ENCODE measurements around the gene KLK13.

The KLK13 gene

GRCh38 chr19:51091126-51091525 is 26.2 kb upstream of the KLK13 start:
- Histone ChIP-seq H3K9me3 (ENCODE audit: control insufficient read depth in 1 of 2, low read length in 2 of 2) (no peaks in the 10 kb centered on the region), H3K27ac (ENCODE audit: low read length) (no peak overlapping the region), H3K4me1 (ENCODE audit: control insufficient read depth in 1 of 2, insufficient read depth in 2 of 2, low read length in 2 of 2) (no peaks in the 10 kb centered on the region), H3K36me3 (ENCODE audit: control insufficient read depth in 1 of 2, insufficient read depth in 2 of 2, low read length in 2 of 2) (no peaks in the 10 kb centered on the region), H3K4me3 (ENCODE audit: low read depth in 1 of 2, low read length in 2 of 2) (no peak overlapping the region), H3K27me3 (ENCODE audit: low read depth, low read length) (no peaks in the 10 kb centered on the region)

GRCh38 chr19:51090471-51090870 is 25.6 kb upstream of the KLK13 start:
- no peaks in the 10 kb centered on the region for H3K27me3 ChIP-seq (ENCODE audit: low read depth, low read length)
- H3K36me3 ChIP-seq (ENCODE audit: control insufficient read depth in 1 of 2, insufficient read depth in 2 of 2, low read length in 2 of 2) = no peaks in the 10 kb centered on the region
- H3K4me3 ChIP-seq (ENCODE audit: low read depth in 1 of 2, low read length in 2 of 2) = no peak overlapping the region
- H3K4me1 ChIP-seq (ENCODE audit: control insufficient read depth in 1 of 2, insufficient read depth in 2 of 2, low read length in 2 of 2) = no peaks in the 10 kb centered on the region
- no peaks in the 10 kb centered on the region for H3K9me3 ChIP-seq (ENCODE audit: control insufficient read depth in 1 of 2, low read length in 2 of 2)
- H3K27ac ChIP-seq (ENCODE audit: low read length) = no peak overlapping the region

DNA sequence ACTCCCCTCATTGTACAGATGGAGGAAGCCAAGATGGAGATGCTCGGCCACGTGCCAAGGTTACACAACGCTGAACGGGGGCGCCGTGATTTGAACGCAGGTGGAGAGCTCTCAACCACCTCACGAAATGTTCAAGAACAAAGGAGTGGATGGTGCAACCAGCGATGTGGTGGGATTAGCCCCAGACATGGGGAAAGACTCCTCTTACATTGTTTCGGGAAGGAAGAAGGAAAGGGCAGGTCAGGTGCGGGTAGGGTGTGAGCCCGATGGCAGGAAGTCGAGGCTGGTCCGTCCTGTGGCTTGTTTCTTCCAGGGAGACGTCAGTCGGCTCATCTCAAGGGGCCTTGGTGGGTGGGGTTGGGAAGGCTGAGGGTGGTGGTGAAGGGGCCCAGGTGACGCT is 24.9 kb upstream of the KLK13 start:
- H3K36me3 ChIP-seq (ENCODE audit: control insufficient read depth in 1 of 2, insufficient read depth in 2 of 2, low read length in 2 of 2) = no peaks in the 10 kb centered on the region

GRCh38 chr19:51086153-51086850 is 21.4 kb upstream of the KLK13 start:
- Histone ChIP-seq H3K36me3 (ENCODE audit: control insufficient read depth in 1 of 2, insufficient read depth in 2 of 2, low read length in 2 of 2) (no peaks in the 10 kb centered on the region), H3K27ac (ENCODE audit: low read length) (no peak overlapping the region), H3K9me3 (ENCODE audit: control insufficient read depth in 1 of 2, low read length in 2 of 2) (no peaks in the 10 kb centered on the region), H3K4me1 (ENCODE audit: control insufficient read depth in 1 of 2, insufficient read depth in 2 of 2, low read length in 2 of 2) (no peaks in the 10 kb centered on the region), H3K4me3 (ENCODE audit: low read depth in 1 of 2, low read length in 2 of 2) (no peak overlapping the region), H3K27me3 (ENCODE audit: low read depth, low read length) (no peaks in the 10 kb centered on the region)

More for the DNA sequence above, 24.9 kb upstream of the KLK13 start:
- H3K27me3 ChIP-seq (ENCODE audit: low read depth, low read length) = no peaks in the 10 kb centered on the region
- H3K4me1 ChIP-seq (ENCODE audit: control insufficient read depth in 1 of 2, insufficient read depth in 2 of 2, low read length in 2 of 2) = no peaks in the 10 kb centered on the region
- no peaks in the 10 kb centered on the region for H3K9me3 ChIP-seq (ENCODE audit: control insufficient read depth in 1 of 2, low read length in 2 of 2)
- H3K27ac ChIP-seq (ENCODE audit: low read length) = no peak overlapping the region
- H3K4me3 ChIP-seq (ENCODE audit: low read depth in 1 of 2, low read length in 2 of 2) = no peak overlapping the region

- no peaks in the 10 kb centered on the region for H3K9me3 ChIP-seq (ENCODE audit: control insufficient read depth in 1 of 2, low read length in 2 of 2)
- H3K27ac ChIP-seq (ENCODE audit: low read length) = no peak overlapping the region
- H3K4me1 ChIP-seq (ENCODE audit: control insufficient read depth in 1 of 2, insufficient read depth in 2 of 2, low read length in 2 of 2) = no peaks in the 10 kb centered on the region
- no peaks in the 10 kb centered on the region for H3K27me3 ChIP-seq (ENCODE audit: low read depth, low read length)
- no peak overlapping the region for H3K4me3 ChIP-seq (ENCODE audit: low read depth in 1 of 2, low read length in 2 of 2)
- no peaks in the 10 kb centered on the region for H3K36me3 ChIP-seq (ENCODE audit: control insufficient read depth in 1 of 2, insufficient read depth in 2 of 2, low read length in 2 of 2)
Measured at GRCh38 chr19:51084505-51084904, 19.6 kb upstream of the KLK13 start.

DNA sequence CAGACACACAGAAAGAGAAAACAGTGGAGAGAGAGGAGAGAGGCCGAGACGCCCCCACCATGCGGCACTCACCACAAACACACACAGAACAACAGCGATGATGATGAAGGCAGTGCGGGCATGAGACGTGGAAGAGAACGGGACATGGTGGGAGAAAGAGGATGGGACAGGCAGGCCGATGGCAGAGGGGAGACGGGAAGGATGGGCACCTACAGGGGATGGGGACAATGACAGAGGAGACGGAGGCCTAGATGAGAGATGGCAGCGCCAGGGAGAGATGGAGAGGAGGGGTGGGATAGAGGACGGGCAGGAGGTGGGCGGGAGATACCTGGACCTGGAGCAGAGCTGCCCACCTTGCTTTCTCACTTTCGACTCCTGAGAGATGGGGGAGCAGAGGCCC is 18.9 kb upstream of the KLK13 start:
- H3K4me1 ChIP-seq (ENCODE audit: control insufficient read depth in 1 of 2, insufficient read depth in 2 of 2, low read length in 2 of 2) = no peaks in the 10 kb centered on the region
- no peaks in the 10 kb centered on the region for H3K9me3 ChIP-seq (ENCODE audit: control insufficient read depth in 1 of 2, low read length in 2 of 2)

GRCh38 chr19:51083181-51083580 is 18.3 kb upstream of the KLK13 start:
- Histone ChIP-seq H3K36me3 (ENCODE audit: control insufficient read depth in 1 of 2, insufficient read depth in 2 of 2, low read length in 2 of 2) (no peaks in the 10 kb centered on the region), H3K27me3 (ENCODE audit: low read depth, low read length) (no peaks in the 10 kb centered on the region)

More for the DNA sequence above, 18.9 kb upstream of the KLK13 start:
- Histone ChIP-seq H3K27ac (ENCODE audit: low read length) (no peak overlapping the region), H3K4me3 (ENCODE audit: low read depth in 1 of 2, low read length in 2 of 2) (no peak overlapping the region), H3K36me3 (ENCODE audit: control insufficient read depth in 1 of 2, insufficient read depth in 2 of 2, low read length in 2 of 2) (no peaks in the 10 kb centered on the region), H3K27me3 (ENCODE audit: low read depth, low read length) (no peaks in the 10 kb centered on the region)

DNA sequence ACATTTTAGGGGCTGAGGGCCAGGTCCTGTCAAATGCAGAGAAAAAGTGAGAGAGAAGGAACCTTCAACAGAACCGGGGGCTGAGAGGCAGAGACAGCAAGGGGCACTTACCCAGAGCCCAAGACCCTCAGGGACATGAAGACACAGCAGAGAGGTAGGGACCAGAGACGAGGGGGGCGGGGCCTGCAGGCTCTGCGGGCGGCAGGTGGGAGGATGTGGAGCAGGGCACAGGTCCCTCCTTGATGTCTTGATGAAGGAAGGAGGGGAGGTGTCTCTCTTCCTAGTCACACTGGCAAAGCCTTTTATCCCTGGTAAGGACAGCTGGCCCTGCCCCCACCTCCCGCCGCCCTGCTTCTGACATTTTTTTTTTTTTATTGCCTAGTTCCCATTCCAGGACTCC is 17.7 kb upstream of the KLK13 start, which contains the start of gene KLK14:
KLK14 (minus strand) TSS at position 277 of the 400 bp plus-strand sequence; CDS start at position 4, 273 bp downstream.
- Histone ChIP-seq H3K4me1 (ENCODE audit: control insufficient read depth in 1 of 2, insufficient read depth in 2 of 2, low read length in 2 of 2) (no peaks in the 10 kb centered on the region), H3K27me3 (ENCODE audit: low read depth, low read length) (no peaks in the 10 kb centered on the region), H3K9me3 (ENCODE audit: control insufficient read depth in 1 of 2, low read length in 2 of 2) (no peaks in the 10 kb centered on the region), H3K27ac (ENCODE audit: low read length) (no peak within 1 kb of the TSS), H3K4me3 (ENCODE audit: low read depth in 1 of 2, low read length in 2 of 2) (no peak within 1 kb of the TSS), H3K36me3 (ENCODE audit: control insufficient read depth in 1 of 2, insufficient read depth in 2 of 2, low read length in 2 of 2) (no peaks in the 10 kb centered on the region)

More at GRCh38 chr19:51083181-51083580, 18.3 kb upstream of the KLK13 start:
- Histone ChIP-seq H3K4me3 (ENCODE audit: low read depth in 1 of 2, low read length in 2 of 2) (no peak overlapping the region), H3K9me3 (ENCODE audit: control insufficient read depth in 1 of 2, low read length in 2 of 2) (no peaks in the 10 kb centered on the region), H3K27ac (ENCODE audit: low read length) (no peak overlapping the region), H3K4me1 (ENCODE audit: control insufficient read depth in 1 of 2, insufficient read depth in 2 of 2, low read length in 2 of 2) (no peaks in the 10 kb centered on the region)

GRCh38 chr19:51081476-51081875 is 16.6 kb upstream of the KLK13 start:
- H3K27me3 ChIP-seq (ENCODE audit: low read depth, low read length) = no peaks in the 10 kb centered on the region

GRCh38 chr19:51079481-51080110 is 14.7 kb upstream of the KLK13 start:
- no peaks in the 10 kb centered on the region for H3K27me3 ChIP-seq (ENCODE audit: low read depth, low read length)

More at GRCh38 chr19:51081476-51081875, 16.6 kb upstream of the KLK13 start:
- Histone ChIP-seq H3K9me3 (ENCODE audit: control insufficient read depth in 1 of 2, low read length in 2 of 2) (no peaks in the 10 kb centered on the region), H3K36me3 (ENCODE audit: control insufficient read depth in 1 of 2, insufficient read depth in 2 of 2, low read length in 2 of 2) (no peaks in the 10 kb centered on the region), H3K4me3 (ENCODE audit: low read depth in 1 of 2, low read length in 2 of 2) (no peak overlapping the region), H3K27ac (ENCODE audit: low read length) (no peak overlapping the region), H3K4me1 (ENCODE audit: control insufficient read depth in 1 of 2, insufficient read depth in 2 of 2, low read length in 2 of 2) (no peaks in the 10 kb centered on the region)

DNA sequence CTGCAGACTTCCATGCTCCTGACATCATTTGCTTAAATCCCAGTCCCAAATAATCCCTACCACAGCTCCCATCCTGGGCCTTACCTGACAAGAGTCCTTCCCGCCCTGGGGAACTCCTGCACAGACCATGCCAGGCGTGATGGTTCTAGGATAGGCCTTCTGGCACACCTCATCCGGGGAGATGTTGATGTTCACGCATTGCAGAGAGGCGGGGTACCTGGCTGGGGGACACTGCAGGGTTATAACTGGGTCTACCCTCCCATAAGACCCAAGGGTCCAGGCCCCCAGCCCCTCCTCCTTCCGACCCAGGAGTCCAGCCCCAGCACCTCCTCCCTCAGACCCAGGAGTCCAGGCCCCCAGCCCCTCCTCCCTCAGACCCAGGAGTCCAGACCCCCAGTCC is 13.8 kb upstream of the KLK13 start:
- no peaks in the 10 kb centered on the region for H3K9me3 ChIP-seq (ENCODE audit: control insufficient read depth in 1 of 2, low read length in 2 of 2)
- H3K36me3 ChIP-seq (ENCODE audit: control insufficient read depth in 1 of 2, insufficient read depth in 2 of 2, low read length in 2 of 2) = no peaks in the 10 kb centered on the region
- no peak overlapping the region for H3K27ac ChIP-seq (ENCODE audit: low read length)
- no peaks in the 10 kb centered on the region for H3K27me3 ChIP-seq (ENCODE audit: low read depth, low read length)
- H3K4me1 ChIP-seq (ENCODE audit: control insufficient read depth in 1 of 2, insufficient read depth in 2 of 2, low read length in 2 of 2) = no peaks in the 10 kb centered on the region
- no peak overlapping the region for H3K4me3 ChIP-seq (ENCODE audit: low read depth in 1 of 2, low read length in 2 of 2)

More at GRCh38 chr19:51079481-51080110, 14.7 kb upstream of the KLK13 start:
- H3K9me3 ChIP-seq (ENCODE audit: control insufficient read depth in 1 of 2, low read length in 2 of 2) = no peaks in the 10 kb centered on the region
- no peaks in the 10 kb centered on the region for H3K4me1 ChIP-seq (ENCODE audit: control insufficient read depth in 1 of 2, insufficient read depth in 2 of 2, low read length in 2 of 2)
- no peak overlapping the region for H3K4me3 ChIP-seq (ENCODE audit: low read depth in 1 of 2, low read length in 2 of 2)
- H3K36me3 ChIP-seq (ENCODE audit: control insufficient read depth in 1 of 2, insufficient read depth in 2 of 2, low read length in 2 of 2) = no peaks in the 10 kb centered on the region
- H3K27ac ChIP-seq (ENCODE audit: low read length) = no peak overlapping the region

Measured in muscle layer of duodenum (tissue), 2 donors.